Measurements from ENCODE around the gene VN1R4. TPM values are rescaled to one million over a fixed set of nuclear protein-coding genes. Genes with fewer than 3 reads are reported as not detected.

The VN1R4 gene
- not detected in 2 replicates for total RNA-seq

GRCh38 chr19:53267623-53268022, at the start of gene VN1R4:
TSS of gene VN1R4 (minus strand) at chr19:53267723. CDS start at chr19:53267665, 58 bp downstream.

GRCh38 chr19:53257715-53258342, 9.7 kb downstream of the VN1R4 start, which contains the start of gene VN1R2:
TSS of gene VN1R2 (plus strand) at chr19:53258292. CDS start at chr19:53258376, 84 bp downstream.

GRCh38 chr19:53254411-53255341, 12.8 kb downstream of the VN1R4 start, which contains the start of gene ZNF677:
TSS of gene ZNF677 (minus strand) at chr19:53254873. CDS start at chr19:53251550, 3,323 bp downstream.

Other genes with a start within 250 kb of the VN1R4 start
- not detected in 2 replicates for gene ERVV-2, start 223.0 kb downstream of the VN1R4 start, total RNA-seq
- 12.9 and 16.6 TPM in 2 replicates for gene ZNF160, start 164.3 kb downstream of the VN1R4 start, total RNA-seq
- 2.1 and 4.7 TPM in 2 replicates for gene ZNF415, start 134.8 kb downstream of the VN1R4 start, total RNA-seq
- gene ZNF347, start 108.7 kb downstream of the VN1R4 start, total RNA-seq: 3.3 and 3.6 TPM in 2 replicates
- 0.58 and 2.5 TPM in 2 replicates for gene ZNF665, start 74.4 kb downstream of the VN1R4 start, total RNA-seq
- gene ZNF677, start 12.8 kb downstream of the VN1R4 start, total RNA-seq: 7.4 and 20.2 TPM in 2 replicates
- not detected in 2 replicates for gene VN1R2, start 9.4 kb downstream of the VN1R4 start, total RNA-seq
- gene ZNF845, start 66.0 kb upstream of the VN1R4 start, total RNA-seq: 2.1 and 4.9 TPM in 2 replicates
- 2.3 and 3.5 TPM in 2 replicates for gene ZNF525, start 98.0 kb upstream of the VN1R4 start, total RNA-seq
- gene ZNF765, start 127.4 kb upstream of the VN1R4 start, total RNA-seq: 5.5 and 6.8 TPM in 2 replicates
- gene ZNF761, start 164.3 kb upstream of the VN1R4 start, total RNA-seq: 4.0 and 8.2 TPM in 2 replicates
- 1.4 and 1.8 TPM in 2 replicates for gene ZNF813, start 200.0 kb upstream of the VN1R4 start, total RNA-seq

All from pericardium fibroblast (primary cell).